ENCODE results near the gene TMEM263. TPM values are rescaled to one million over a fixed set of nuclear protein-coding genes. Genes with fewer than 3 reads are reported as not detected.

TMEM263 gene
- polyA plus RNA-seq, 2 of the 4 experiments (the other 2 are of a cell fraction), result 33.4 to 45.6 TPM

GRCh38 chr12:106985479-106985878, 29.8 kb downstream of the TMEM263 start:
- Histone ChIP-seq H3K4me2 (peak overlapping the region; percentile 92), H3K4me1 (peaks cover 13% of the 10 kb centered on the region; the same call in 2 of the 3 replicates), H3K9me3 (no peaks in the 10 kb centered on the region), H3K4me3 (no peak overlapping the region), H3K27ac (no peak overlapping the region)
- ChIA-PET CTCF (interaction anchor here (0.6 kb wide), 1 partner anchor 151 kb away, joined by 3 read pairs; no protein-coding TSS in a partner anchor), POLR2A (no interaction called here)
- DNase-seq (ENCODE audit: low read depth in 1 of 2, low spot score in 1 of 2) (no peak), FAIRE-seq (no peak), ATAC-seq (no peak)
- TF ChIP-seq SREBF2 (IDR thresholded peaks at IDR 0.05) (no peak), PBX3 (IDR thresholded peaks at IDR 0.05) (no peak), CEBPB (IDR thresholded peaks at IDR 0.05) (no peak), ZNF302 (CRISPR knock-in tag; IDR thresholded peaks at IDR 0.05) (no peak), ZSCAN20 (CRISPR knock-in tag; IDR thresholded peaks at IDR 0.05) (no peak), HOXB13 (CRISPR knock-in tag; IDR thresholded peaks at IDR 0.05; ENCODE audit: low read depth) (no peak), CTCF (IDR thresholded peaks at IDR 0.05) (no peak), TP53 (CRISPR knock-in tag; IDR thresholded peaks at IDR 0.05) (no peak), HDAC2 (IDR thresholded peaks at IDR 0.05) (no peak)
- WGBS (ENCODE audit: missing lambda C conversion rate), result 94% methylated on average over 5 of the region's 5 CpGs

GRCh38 chr12:106986135-106986534, 30.4 kb downstream of the TMEM263 start:
- no peak for ATAC-seq
- Histone ChIP-seq H3K27ac (peak overlapping the region; percentile 67 to 93), H3K9me3 (no peaks in the 10 kb centered on the region)

GRCh38 chr12:106986625-106987389, 31.1 kb downstream of the TMEM263 start, which contains the start of gene MTERF2:
TSS of gene MTERF2 (minus strand) at chr12:106987146. CDS start at chr12:106978714, 8,432 bp downstream.
- Histone ChIP-seq H3K27ac (peak within 1 kb of the TSS; percentile 67 to 93), H3K4me1 (peaks cover 13% of the 10 kb centered on the region; the same call in 2 of the 3 replicates), H3K9me3 (no peaks in the 10 kb centered on the region), H3K4me2 (peak within 1 kb of the TSS; percentile 92), H3K4me3 (peak within 1 kb of the TSS; percentile 50)
- DNase-seq (ENCODE audit: low read depth in 1 of 2, low spot score in 1 of 2), result peak; percentile 96
- ChIA-PET POLR2A (interaction anchor here (0.6 to 1.7 kb wide), 9 partner anchors 9 to 1884 kb away, joined by 3 to 24 read pairs (median 4); partner anchors contain the start of gene TMEM263), CTCF (interaction anchor here (0.6 to 2.6 kb wide), 3 partner anchors 13 to 100 kb away, joined by 3 to 6 read pairs (median 3); no protein-coding TSS in a partner anchor)
- WGBS (ENCODE audit: missing lambda C conversion rate), result 5% methylated on average over 30 of the region's 50 CpGs
- TF ChIP-seq KDM5A (IDR thresholded peaks at IDR 0.05) (no peak), E2F6 (IDR thresholded peaks at IDR 0.05; ENCODE audit: borderline replicate concordance, low read depth) (peak; percentile 98), PHF8 (IDR thresholded peaks at IDR 0.05; ENCODE audit: borderline replicate concordance, low read depth) (peak; percentile 78), POLR2A (IDR thresholded peaks at IDR 0.05; ENCODE audit: low read length) (peak; percentile 70), JUN (IDR thresholded peaks at IDR 0.05) (peak in 1 of 2 experiments; percentile 65; a peak in 1 of 5 replicates), MAX (IDR thresholded peaks at IDR 0.05) (peak; percentile 98), TFCP2L1 (CRISPR knock-in tag; IDR thresholded peaks at IDR 0.05) (no peak), USF2 (IDR thresholded peaks at IDR 0.05) (peak; percentile 50)
- peak; percentile 98 for ATAC-seq
- FAIRE-seq, result no peak

More at GRCh38 chr12:106986135-106986534, 30.4 kb downstream of the TMEM263 start:
- CTCF ChIA-PET, result interaction anchor here (0.6 to 2.6 kb wide), 3 partner anchors 14 to 152 kb away, joined by 3 to 6 read pairs (median 3); no protein-coding TSS in a partner anchor
- POLR2A ChIA-PET, result interaction anchor here (1.1 to 1.7 kb wide), 4 partner anchors 9 to 41 kb away, joined by 3 to 24 read pairs (median 8); partner anchors contain the start of gene TMEM263
- FAIRE-seq (no peak), DNase-seq (ENCODE audit: low read depth in 1 of 2, low spot score in 1 of 2) (no peak)
- TF ChIP-seq MAFK (IDR thresholded peaks at IDR 0.05; ENCODE audit: partially characterized antibody) (no peak), JUN (IDR thresholded peaks at IDR 0.05) (0 out of 5 replicates have a peak, but pooled peaks of 1 of the 2 experiments have one; percentile 16)
- 30% methylated on average over 4 of the region's 4 CpGs for WGBS (ENCODE audit: missing lambda C conversion rate)
- Histone ChIP-seq H3K4me3 (peak overlapping the region; percentile 50), H3K4me2 (peak overlapping the region; percentile 92), H3K4me1 (peaks cover 13% of the 10 kb centered on the region; the same call in 2 of the 3 replicates)
